HG03460 (cell line): ENCODE measurements around the gene CTNNA1.
"Not testable (repeated sequence)": the region's sequence is repeated elsewhere in the genome, so short reads cannot be mapped to it uniquely, and the experiment has no call there.

Source experiments
- ATAC-seq: cut with Tn5 transposase; IDR thresholded peaks from one replicate; pipeline ENCODE4 v1.9.1; 2021; ENCODE audit not compliant: unreplicated experiment

Gene CTNNA1

DNA sequence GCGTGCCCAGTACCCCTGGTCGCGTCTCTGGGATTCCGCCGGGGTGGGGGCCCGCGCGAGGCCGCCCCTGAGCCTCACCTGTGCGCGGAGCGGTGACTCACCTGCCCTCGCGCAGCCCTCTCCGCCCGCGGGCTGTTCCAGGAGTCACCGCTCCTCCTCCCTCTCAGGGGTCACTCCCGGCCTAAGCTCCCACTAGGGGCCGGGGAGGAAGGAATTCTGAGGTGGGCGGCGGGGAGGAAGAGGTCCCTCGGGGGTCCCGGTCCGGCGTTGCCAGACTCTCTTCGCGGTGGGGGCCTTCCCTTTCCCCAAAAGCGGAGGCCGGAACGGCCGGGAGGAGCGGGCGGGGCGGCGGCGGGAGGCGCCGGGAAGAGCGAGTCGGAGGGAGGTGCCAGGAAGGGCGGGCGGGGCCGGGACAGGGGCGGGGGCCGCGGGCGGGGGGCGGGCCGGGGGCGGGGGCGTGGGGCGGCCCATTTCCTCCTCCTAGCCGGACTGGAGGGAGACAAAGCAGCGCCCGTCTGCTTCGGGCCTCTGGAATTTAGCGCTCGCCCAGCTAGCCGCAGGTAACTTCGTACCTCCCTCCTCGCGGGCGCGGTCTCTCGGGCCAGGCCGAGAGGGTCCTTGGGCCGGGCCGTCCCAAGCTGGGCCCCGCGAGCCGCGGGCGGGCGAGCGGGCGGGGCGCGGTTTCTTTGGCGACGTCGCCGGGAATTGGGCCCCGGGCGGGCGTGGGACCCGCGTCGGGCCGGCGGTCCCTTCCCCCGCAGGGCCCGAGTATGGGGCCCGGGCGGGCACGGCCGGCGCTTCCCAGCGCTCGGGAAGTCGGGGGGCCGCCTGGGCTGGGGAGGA is at the start of gene CTNNA1:
CTNNA1 (plus strand) TSS at position 475 of the 843 bp plus-strand sequence. CDS start 28,500 bp downstream, outside the sequence.
- peak; percentile 43 for ATAC-seq

DNA sequence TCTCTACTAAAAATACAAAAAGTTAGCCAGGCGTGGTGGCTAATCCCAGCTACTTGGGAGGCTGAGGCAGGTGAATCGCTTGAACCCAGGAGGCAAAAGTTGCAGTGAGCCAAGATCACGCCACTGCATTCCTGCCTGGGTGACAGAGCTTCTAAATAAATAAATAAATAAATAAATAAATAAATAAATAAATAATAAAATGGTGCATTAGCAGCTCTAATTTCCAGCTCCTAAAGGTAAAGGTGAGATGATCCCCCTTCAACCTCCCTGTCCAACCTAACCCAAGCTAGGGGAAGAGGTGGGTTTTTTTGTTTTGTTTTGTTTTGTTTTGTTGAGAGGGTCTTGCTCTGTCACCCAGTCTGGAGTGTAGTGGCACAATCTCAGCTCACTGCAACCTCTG is 49.4 kb upstream of the CTNNA1 start:
- not testable (repeated sequence) for ATAC-seq

- ATAC-seq = no peak
These were observed 48.2 kb upstream of the CTNNA1 start for GRCh38 chr5:138705007-138705406.

GRCh38 chr5:138705567-138705966 is 47.7 kb upstream of the CTNNA1 start:
- ATAC-seq = no peak

DNA sequence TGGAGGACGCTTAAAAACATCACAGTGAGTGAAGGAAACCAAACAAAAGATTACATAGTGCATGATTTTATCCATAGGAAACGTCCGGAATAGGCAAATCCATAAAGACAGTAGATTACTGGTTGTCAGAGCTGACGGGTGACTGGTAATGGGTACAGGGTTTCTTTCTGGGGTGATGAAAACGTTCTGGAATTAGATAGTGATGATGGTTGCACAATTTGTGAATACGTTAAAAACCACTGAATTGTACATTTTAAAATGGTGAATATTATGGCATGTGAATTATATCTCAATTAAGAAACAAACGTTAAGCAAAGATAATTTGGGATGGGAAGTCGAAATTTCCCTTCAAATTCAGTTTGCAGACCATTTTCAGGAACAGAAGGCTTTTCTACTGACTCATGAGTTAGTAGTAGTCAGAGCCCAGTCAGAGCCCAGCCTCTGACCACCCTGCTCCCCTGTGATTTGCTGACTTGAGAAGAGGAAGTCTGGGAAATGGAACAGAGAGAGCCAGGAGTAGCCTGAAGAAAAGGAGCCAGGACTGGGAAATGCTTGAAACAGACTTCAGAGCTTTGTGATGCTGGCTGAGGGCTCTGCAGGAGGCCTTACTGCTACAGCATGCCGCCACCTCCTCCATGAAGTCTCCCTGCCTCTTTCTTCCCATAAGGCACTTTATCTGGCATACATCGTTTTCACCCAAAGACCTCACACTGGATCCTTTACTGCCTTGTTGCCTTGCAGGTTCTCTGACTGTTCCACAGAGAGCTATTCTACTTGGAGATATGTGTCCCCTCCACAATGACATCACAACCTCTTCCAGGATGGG is 46.4 kb upstream of the CTNNA1 start:
- ATAC-seq = no peak

- ATAC-seq = no peak
These were observed 44.4 kb upstream of the CTNNA1 start for GRCh38 chr5:138708791-138709190.

DNA sequence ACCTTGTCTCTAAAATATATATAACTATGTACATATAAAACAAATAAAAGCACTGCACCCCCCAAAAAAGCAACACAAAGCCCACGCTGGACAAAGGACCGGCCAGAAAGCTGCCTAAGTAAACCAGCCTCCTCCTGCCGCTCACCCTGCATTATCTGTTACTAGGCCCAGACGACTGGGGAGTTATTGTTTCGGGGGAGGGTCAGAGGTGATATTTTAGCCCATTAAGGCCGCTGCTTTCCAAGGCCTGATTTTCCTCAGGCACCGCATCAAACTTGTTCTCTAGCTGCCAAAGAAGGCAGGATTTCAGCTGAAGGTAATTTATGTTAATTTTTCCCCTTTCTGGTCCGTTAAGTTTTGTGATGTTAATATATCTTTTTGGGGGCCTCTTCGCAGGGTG is 44.0 kb upstream of the CTNNA1 start:
- no peak for ATAC-seq

GRCh38 chr5:138711087-138711486 is 42.1 kb upstream of the CTNNA1 start:
- no peak for ATAC-seq

- ATAC-seq = no peak
These were observed 41.4 kb upstream of the CTNNA1 start for GRCh38 chr5:138711811-138712210.

DNA sequence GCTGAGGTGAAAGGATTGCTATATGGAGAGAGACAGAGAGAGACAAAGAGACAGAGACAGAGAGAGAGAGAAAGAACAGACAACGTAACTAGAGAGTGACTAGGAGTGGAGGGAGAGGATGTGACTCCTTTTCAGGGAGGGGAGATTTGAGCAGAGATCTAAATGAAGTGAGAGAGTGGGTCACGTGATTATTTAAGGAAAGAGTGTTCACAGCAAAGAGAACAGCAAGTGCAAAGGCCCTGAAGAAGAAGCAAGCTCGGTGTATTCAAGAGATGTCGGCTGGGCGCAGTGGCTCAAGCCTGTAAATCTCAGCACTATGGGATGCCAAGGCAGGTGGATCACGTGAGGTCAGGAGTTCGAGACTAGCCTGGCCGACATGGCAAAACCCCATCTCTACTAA is 40.9 kb upstream of the CTNNA1 start:
- no peak for ATAC-seq

DNA sequence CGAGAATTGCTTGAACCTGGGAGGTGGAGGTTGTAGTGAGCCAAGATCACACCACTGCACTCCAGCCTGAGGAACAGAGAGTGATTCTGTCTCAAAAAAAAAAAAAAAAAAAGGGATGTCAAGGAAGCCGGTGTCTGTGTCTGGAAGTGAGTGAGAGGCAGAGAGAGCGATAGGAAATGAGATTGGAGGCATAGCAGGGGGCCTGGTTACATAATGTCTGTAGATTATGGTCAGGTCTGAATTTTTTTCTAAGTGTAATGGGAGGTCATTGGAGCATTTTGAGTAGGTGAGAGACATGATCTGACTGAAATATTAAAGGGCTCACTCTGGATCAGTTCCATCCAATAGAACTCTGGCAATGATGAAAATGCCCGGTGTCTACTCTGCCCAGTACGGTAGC is 40.4 kb upstream of the CTNNA1 start:
- ATAC-seq = no peak

- ATAC-seq = no peak
These were observed 40.0 kb upstream of the CTNNA1 start for GRCh38 chr5:138713247-138713646.

GRCh38 chr5:138714694-138715093 is 38.5 kb upstream of the CTNNA1 start:
- ATAC-seq = no peak

DNA sequence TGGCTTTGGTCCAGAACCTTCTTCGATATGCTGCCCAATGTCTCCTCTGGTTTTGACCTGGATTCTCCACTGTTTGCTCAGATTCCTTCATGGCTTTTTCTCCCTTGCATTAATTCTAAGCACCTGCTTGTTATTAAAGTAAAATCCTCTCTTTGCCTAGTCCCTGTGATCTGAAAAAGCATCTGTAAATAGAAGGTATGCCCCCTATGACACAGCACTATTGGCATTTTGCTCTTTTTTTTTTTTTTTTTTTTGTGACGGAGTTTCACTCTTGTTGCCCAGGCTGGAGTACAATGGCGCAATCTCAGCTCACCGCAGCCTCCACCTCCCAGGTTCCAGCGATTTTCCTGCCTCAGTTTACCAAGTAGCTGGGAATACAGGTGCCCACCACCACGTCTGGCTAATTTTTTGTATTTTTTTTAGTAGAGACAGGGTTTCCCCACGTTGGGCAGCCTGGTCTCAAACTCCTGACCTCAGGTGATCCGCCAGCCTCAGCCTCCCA is 37.2 kb upstream of the CTNNA1 start:
- ATAC-seq = not testable (repeated sequence)

DNA sequence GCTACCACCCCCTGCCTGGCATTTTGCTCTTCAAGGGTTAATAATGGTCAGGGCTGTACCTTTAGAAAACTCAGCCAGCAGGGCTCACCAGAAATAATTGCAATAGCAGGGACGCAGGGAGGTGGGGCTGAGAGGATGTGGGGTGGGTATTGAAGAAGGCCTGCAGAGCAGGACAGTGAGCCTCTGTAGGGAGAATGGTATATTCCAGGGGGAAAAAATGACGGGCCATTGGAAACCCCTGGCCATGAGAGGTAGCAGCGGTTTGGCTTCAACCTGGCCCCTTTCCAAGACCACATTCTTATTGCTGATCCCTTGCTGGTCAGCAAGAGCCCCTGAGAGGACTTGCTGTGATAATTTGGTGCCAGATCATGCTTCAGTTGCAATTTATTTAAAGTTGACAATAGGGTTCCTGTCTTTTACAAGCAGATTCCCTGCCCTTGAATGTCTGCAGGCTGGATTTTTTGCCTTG is 36.7 kb upstream of the CTNNA1 start:
- ATAC-seq = no peak

GRCh38 chr5:138717399-138717798 is 35.8 kb upstream of the CTNNA1 start:
- ATAC-seq = no peak

GRCh38 chr5:138719811-138720210 is 33.4 kb upstream of the CTNNA1 start:
- no peak for ATAC-seq

DNA sequence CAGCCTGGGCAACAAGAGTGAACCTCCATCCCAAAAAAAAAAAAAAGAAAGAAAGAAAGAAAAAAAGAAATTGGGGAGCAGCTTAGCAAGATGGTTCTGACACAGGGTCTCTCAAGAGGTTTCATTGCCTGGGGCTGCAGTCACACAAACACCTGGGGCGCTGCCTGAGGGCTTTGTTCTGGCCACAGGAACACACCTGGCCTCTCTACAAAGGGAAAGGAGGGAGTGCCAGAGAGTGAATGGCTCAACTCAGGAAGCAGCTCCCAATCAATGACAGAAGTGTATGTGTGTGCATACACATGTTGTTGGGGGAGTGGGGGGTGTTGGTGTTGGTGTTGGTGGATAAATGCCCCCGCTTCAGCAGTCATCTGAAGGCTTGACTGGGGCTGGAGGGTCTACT is 32.4 kb upstream of the CTNNA1 start:
- no peak for ATAC-seq

DNA sequence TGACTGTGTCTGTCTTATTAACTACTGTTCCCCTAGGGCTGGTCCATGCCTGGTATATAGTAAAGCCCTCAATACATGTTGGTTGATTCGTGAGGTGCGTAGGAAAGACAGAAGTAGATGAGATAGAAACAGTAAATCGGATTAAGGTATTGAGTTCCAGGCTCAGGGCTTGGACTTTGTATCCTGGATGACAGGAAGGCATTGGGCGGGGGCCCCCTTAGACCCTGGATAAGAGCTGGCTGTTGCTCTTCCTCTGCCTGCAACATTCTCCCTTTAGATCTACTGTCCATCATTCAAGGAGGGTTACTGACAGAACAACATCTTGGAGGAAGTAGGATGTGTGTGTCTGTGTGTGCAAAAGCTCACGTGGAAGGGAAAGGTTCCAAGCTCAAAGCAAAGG is 31.2 kb upstream of the CTNNA1 start:
- ATAC-seq = no peak

DNA sequence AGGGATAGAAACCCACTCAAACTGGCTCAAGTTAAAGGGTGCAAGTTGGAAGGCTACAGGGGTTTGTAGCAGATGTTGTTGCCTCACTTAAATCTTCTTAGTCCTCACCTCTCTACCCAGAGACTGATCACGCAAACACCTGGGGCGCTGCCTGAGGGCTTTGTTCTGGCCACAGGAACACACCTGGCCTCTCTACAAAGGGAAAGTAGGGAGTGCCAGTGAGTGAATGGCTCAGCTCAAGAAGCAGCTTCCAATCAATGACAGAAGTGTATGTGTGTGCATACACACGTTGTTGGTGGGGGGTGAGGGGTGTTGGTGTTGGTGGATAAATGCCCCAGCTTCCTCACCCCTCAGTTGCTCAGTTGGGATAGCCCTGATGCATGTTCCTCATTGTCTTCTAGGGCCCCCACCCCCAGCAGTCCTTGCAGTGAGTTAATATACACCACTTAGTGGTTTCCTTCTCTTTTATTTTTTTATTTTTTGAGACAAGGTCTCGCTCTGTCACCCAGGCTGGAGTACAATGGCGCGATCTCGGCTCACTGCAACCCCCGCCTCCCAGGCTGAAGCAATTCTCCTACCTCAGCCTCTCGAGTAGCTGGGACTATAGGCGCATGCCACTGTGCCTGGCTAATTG is 30.6 kb upstream of the CTNNA1 start:
- ATAC-seq = no peak

DNA sequence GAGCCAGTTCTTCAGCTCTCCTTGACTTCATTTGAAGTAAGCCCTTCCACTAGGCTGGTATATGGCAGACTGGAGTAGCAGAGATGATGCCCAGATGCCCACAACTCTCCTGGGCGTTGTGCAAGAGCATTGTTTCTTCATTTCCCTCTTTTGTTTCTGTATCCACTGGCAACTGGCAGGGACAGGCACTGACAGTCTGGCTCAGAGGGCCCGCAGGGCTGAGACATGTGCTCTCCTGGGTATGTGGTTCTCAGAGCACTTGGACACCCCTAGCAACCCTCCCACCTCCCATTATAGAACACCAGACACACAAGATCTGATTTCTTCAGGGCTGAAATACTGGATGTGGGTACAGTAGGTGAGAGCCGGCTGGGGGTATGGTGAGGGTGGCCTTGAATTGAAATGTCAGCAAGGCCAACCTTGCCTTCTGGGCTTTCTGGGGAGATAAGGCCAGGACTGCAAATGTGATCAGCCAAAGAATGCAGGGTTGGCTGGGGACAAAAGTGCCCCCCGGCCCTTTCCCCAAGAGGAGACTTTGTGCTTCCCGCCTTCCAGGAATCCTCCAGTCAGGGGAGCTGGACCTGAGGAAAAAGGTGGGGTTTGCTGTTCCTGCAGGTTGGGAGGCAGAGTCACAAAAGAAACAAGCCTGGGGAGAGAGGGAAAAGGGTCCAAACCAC is 28.6 kb upstream of the CTNNA1 start:
- ATAC-seq = no peak
